CD14-positive monocyte (primary cell): Measurements from ENCODE around the gene TEAD1. TPM values are rescaled to one million over a fixed set of nuclear protein-coding genes. Genes with fewer than 3 reads are reported as not detected.

Source experiments
- DNase-seq, 3 donors: peaks; one replicate each; pipeline ENCODE4 v3.0.0-alpha.2; 2011 to 2022
- H2AFZ ChIP-seq: 2 replicates; pipeline ENCODE4 v1.6.0; 2012; ENCODE audit warnings: mild to moderate bottlenecking, low read depth, low read length, inconsistent platforms; ENCODE audit not compliant: insufficient read depth, poor library complexity, severe bottlenecking
- H3K27ac ChIP-seq, 2 donors: 1 replicate in 1 of 2; 2 replicates in 1 of 2; pipeline ENCODE4 v1.5.1; 2012 to 2013; ENCODE audit warnings: low read length in 2 of 2, control low read depth in 1 of 2, inconsistent platforms in 1 of 2, low read depth in 1 of 2, mild to moderate bottlenecking in 1 of 2
- H3K27me3 ChIP-seq, 2 donors: one replicate each; pipeline versions ENCODE4 v1.6.0 to v1.6.1; 2011 to 2013; ENCODE audit warnings: low read length in 2 of 2; ENCODE audit not compliant: control insufficient read depth in 2 of 2, insufficient read depth in 2 of 2
- H3K36me3 ChIP-seq, 2 donors: replicated peaks in 1 of 2; 1 replicate in 1 of 2; 2 replicates in 1 of 2; pipeline versions ENCODE4 v1.5.1 to v1.6.1; 2012 to 2013; ENCODE audit warnings: low read length in 2 of 2, control low read depth in 1 of 2, inconsistent platforms in 1 of 2, mild to moderate bottlenecking in 1 of 2; ENCODE audit not compliant: insufficient read depth in 2 of 2, control insufficient read depth in 1 of 2
- H3K4me1 ChIP-seq, 2 donors: 1 replicate in 1 of 2; 2 replicates in 1 of 2; pipeline versions ENCODE4 v1.5.1 to v1.6.1; 2012 to 2013; ENCODE audit warnings: low read length in 2 of 2, control low read depth in 1 of 2, inconsistent platforms in 1 of 2, mild to moderate bottlenecking in 1 of 2, moderate library complexity in 1 of 2; ENCODE audit not compliant: insufficient read depth in 2 of 2, control insufficient read depth in 1 of 2
- H3K4me2 ChIP-seq: replicated peaks from 2 replicates; pipeline ENCODE3; 2012; ENCODE audit warnings: low read length, moderate library complexity, mild to moderate bottlenecking; ENCODE audit not compliant: poor library complexity, severe bottlenecking; ENCODE audit errors: extremely low read depth
- H3K4me3 ChIP-seq, 3 experiments: fragments of 200-600 bp in 1 of 3; sonication (generic) in 1 of 3; replicated peaks in 1 of 3; 1 replicate in 2 of 3; 2 replicates in 1 of 3; pipeline ENCODE4 v1.5.1; 2011 to 2013; ENCODE audit warnings: low read length in 3 of 3, mild to moderate bottlenecking in 3 of 3, control low read depth in 2 of 3, low read depth in 2 of 3, inconsistent platforms in 1 of 3, moderate library complexity in 1 of 3
- H3K79me2 ChIP-seq: 2 replicates; pipeline ENCODE4 v1.6.0; 2012; ENCODE audit warnings: mild to moderate bottlenecking, control low read depth, inconsistent platforms, low read length, moderate library complexity; ENCODE audit not compliant: insufficient read depth
- H3K9ac ChIP-seq: 2 replicates; pipeline ENCODE4 v1.6.0; 2017; ENCODE audit warnings: low read length, mild to moderate bottlenecking; ENCODE audit not compliant: insufficient read depth, poor library complexity, severe bottlenecking
- H3K9me3 ChIP-seq, 2 donors: replicated peaks in 1 of 2; 1 replicate in 1 of 2; 2 replicates in 1 of 2; pipeline versions ENCODE4 v1.5.1 to v1.6.1; 2012 to 2013; ENCODE audit warnings: low read length in 2 of 2, control low read depth in 1 of 2; ENCODE audit not compliant: control insufficient read depth in 1 of 2, insufficient read depth in 1 of 2
- H4K20me1 ChIP-seq: 2 replicates; pipeline ENCODE4 v1.6.0; 2012; ENCODE audit warnings: mild to moderate bottlenecking, low read length, control low read depth, moderate library complexity; ENCODE audit not compliant: insufficient read depth
- H3K27ac Mint-ChIP-seq, 7 donors: one replicate each; pipeline ENCODE4 v1.8.0; 2020; ENCODE audit warnings: mild to moderate bottlenecking in 7 of 7, mixed read lengths in 7 of 7, moderate library complexity in 6 of 7, inconsistent platforms in 2 of 7
- H3K27me3 Mint-ChIP-seq, 3 donors: one replicate each; pipeline ENCODE4 v1.8.0; 2021 to 2022; ENCODE audit warnings: low read depth in 3 of 3, mild to moderate bottlenecking in 3 of 3, mixed read lengths in 3 of 3, moderate library complexity in 3 of 3, inconsistent platforms in 1 of 3
- H3K36me3 Mint-ChIP-seq, 2 donors: one replicate each; pipeline ENCODE4 v1.8.0; 2020; ENCODE audit warnings: mixed read lengths in 2 of 2, inconsistent platforms in 1 of 2, mild to moderate bottlenecking in 1 of 2
- H3K4me1 Mint-ChIP-seq: one replicate; pipeline ENCODE4 v1.8.0; 2020; ENCODE audit warnings: mild to moderate bottlenecking, mixed read lengths
- H3K4me3 Mint-ChIP-seq, 2 donors: one replicate each; pipeline ENCODE4 v1.8.0; 2020; ENCODE audit warnings: mild to moderate bottlenecking in 2 of 2, mixed read lengths in 2 of 2, moderate library complexity in 1 of 2
- H3K9me3 Mint-ChIP-seq, 7 donors: one replicate each; pipeline ENCODE4 v1.8.0; 2020 to 2022; ENCODE audit warnings: mixed read lengths in 7 of 7, mild to moderate bottlenecking in 6 of 7, moderate library complexity in 6 of 7, inconsistent platforms in 2 of 7
- WGBS: methylation state at CpG from one replicate; pipeline ENCODE4 v1.1.5; 2013; ENCODE audit warnings: missing lambda C conversion rate; ENCODE audit not compliant: insufficient coverage; 5-methylcytosine and 5-hydroxymethylcytosine counted together
- intact Hi-C, 2 donors: fragments of 100-400 bp; cut with micrococcal nuclease; formaldehyde crosslinking; loops; one replicate each; pipeline versions ENCODE4 v1.15.0 to v1.15.1; 2023
- polyA plus RNA-seq, 3 donors: library from polyadenylated mRNA; depleted of rRNA in 1 of 3; unstranded in 2 of 3; stranded (reverse) in 1 of 3; fragments of 300-500 nt in 2 of 3; fragments of >200 nt in 1 of 3; fragmentation: Illumina TruSeq in 2 of 3; gene quantifications; 1 replicate in 2 of 3; 2 replicates in 1 of 3; pipeline ENCODE4 v1.2.3, GENCODE V29; 2012 to 2021
- TF ChIP-seq, protein P1 (sequence below): fragments of 200-600 bp; IDR thresholded peaks from one replicate; pipeline ENCODE4 v1.8.0; 2022; ENCODE audit warnings: antibody characterized with exemption, mild to moderate bottlenecking

Gene TEAD1
- polyA plus RNA-seq, 3 donors, result not detected

DNA sequence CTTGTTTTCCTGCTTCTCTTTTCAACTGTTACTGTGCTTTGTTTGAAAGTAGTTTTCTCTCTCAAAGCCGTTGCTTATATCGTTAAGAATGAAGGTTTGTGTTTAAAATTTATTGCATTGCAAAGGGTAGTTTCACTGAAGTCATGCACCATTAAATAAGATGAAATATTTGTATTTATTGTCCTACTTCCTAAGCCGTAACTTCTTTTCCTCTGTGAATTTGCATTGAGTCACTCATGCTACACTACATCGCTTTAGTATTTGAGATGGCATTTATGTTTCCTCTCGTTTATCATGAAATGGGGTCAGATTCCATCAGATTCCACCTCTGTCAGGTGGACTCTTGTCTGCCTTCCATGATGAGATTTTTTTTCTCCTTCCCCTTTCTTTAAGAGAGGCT is 269.1 kb downstream of the TEAD1 start:
- Mint-ChIP-seq H3K9me3 (peaks cover 0 to 5% (median 0%) of the 10 kb centered on the region in 7 donors), H3K4me3 (no peak overlapping the region), H3K27ac (peak overlapping the region in 1 of 7 donors; percentile 46), H3K4me1 (no peaks in the 10 kb centered on the region), H3K36me3 (no peaks in the 10 kb centered on the region), H3K27me3 (peaks cover 2 to 6% (median 2%) of the 10 kb centered on the region in 3 donors)
- Histone ChIP-seq H3K9me3 (peaks cover 0 to 2% of the 10 kb centered on the region in 2 donors), H3K27me3 (no peaks in the 10 kb centered on the region), H3K4me1 (no peaks in the 10 kb centered on the region), H4K20me1 (no peaks in the 10 kb centered on the region), H3K27ac (no peak overlapping the region), H3K4me2 (no peak overlapping the region), H2AFZ (no peak overlapping the region), H3K4me3 (no peak overlapping the region), H3K79me2 (no peaks in the 10 kb centered on the region), H3K36me3 (no peaks in the 10 kb centered on the region), H3K9ac (no peak overlapping the region)
- no peak for DNase-seq
- no CpG with 5 or more reads among the region's 5 CpGs for WGBS
- TF ChIP-seq, protein P1, sequence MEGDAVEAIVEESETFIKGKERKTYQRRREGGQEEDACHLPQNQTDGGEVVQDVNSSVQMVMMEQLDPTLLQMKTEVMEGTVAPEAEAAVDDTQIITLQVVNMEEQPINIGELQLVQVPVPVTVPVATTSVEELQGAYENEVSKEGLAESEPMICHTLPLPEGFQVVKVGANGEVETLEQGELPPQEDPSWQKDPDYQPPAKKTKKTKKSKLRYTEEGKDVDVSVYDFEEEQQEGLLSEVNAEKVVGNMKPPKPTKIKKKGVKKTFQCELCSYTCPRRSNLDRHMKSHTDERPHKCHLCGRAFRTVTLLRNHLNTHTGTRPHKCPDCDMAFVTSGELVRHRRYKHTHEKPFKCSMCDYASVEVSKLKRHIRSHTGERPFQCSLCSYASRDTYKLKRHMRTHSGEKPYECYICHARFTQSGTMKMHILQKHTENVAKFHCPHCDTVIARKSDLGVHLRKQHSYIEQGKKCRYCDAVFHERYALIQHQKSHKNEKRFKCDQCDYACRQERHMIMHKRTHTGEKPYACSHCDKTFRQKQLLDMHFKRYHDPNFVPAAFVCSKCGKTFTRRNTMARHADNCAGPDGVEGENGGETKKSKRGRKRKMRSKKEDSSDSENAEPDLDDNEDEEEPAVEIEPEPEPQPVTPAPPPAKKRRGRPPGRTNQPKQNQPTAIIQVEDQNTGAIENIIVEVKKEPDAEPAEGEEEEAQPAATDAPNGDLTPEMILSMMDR, result no peak
- intact Hi-C loops, result no loop called here

DNA sequence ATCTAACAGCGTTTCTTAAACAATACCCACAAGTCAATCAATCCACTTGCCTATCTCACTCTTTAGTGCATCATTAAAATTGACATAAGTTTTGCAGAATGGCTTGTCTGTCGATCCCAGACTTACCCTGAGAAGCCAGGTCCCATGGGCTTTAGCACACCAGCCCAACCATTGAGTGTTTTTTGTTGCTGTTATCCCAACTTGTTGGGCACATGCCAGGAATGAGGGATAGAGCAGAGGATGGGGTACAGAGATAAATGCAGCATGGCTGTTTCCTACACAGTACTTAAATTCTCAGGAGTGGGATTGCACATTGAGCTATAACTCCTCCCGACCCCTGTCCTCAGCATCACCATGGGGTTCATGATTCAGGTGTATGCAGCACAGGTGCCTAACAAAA is 270.7 kb downstream of the TEAD1 start:
- WGBS, result 100% methylated on average over 1 of the region's 3 CpGs
- Histone ChIP-seq H3K4me1 (no peaks in the 10 kb centered on the region), H3K4me2 (no peak overlapping the region), H3K4me3 (no peak overlapping the region), H4K20me1 (no peaks in the 10 kb centered on the region), H3K9me3 (peaks cover 0 to 2% of the 10 kb centered on the region in 2 donors), H3K36me3 (no peaks in the 10 kb centered on the region), H3K27me3 (no peaks in the 10 kb centered on the region), H3K79me2 (no peaks in the 10 kb centered on the region), H3K27ac (no peak overlapping the region), H2AFZ (no peak overlapping the region), H3K9ac (no peak overlapping the region)
- TF ChIP-seq, protein P1, result no peak
- no peaks in the 10 kb centered on the region for H3K4me1 Mint-ChIP-seq
- H3K27me3 Mint-ChIP-seq, result peaks cover 0 to 2% (median 2%) of the 10 kb centered on the region in 3 donors
- no peak overlapping the region for H3K4me3 Mint-ChIP-seq
- intact Hi-C loops, result no loop called here
- no peaks in the 10 kb centered on the region for H3K36me3 Mint-ChIP-seq
- no peak for DNase-seq
- peaks cover 0 to 6% (median 0%) of the 10 kb centered on the region in 7 donors for H3K9me3 Mint-ChIP-seq
- H3K27ac Mint-ChIP-seq, result no peak overlapping the region
